Measurements from ENCODE around the gene CYP4F22. TPM values are rescaled to one million over a fixed set of nuclear protein-coding genes. Genes with fewer than 3 reads are reported as not detected.

CYP4F22 gene
- 0.10 TPM for polyA plus RNA-seq (2013, experiment 1 of 2)
- polyA plus RNA-seq (2013, experiment 2 of 2) = 0.11 TPM

DNA sequence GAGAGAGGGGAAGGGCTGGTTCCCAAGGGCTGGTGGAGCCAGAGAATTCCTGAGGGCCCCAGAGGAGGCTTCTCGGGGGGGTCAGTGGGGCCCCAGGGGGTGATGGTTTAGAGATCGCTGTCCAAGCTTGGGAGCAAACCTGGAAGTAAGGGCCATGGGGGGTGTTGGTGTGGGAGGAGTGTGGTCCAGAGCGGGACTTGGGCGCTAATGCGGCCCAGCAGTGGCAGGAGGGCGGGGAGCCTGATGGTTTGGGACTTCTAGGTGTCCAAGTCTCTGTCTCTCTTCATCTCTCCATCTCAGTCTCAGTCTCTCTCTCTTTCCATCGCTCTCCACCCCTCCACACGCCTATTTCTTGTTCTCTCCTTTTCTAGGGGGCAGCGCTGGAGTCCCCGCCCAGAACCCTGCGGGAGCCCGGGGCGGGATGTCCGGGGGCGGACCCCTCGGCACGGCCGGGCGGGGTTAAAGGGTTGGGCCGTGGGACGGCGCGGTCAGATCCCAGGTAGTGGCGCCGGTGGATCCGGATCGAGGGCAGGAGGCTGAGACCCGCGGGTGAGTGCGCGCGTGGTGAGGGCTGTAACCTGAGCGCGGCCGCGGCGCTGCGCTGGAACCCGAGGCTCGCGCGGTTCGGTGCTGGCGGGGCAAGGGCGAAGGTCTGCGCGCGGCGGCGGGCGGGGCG, at the start of gene CYP4F22:
Gene CYP4F22, plus strand, starts transcription at position 491 of the 676 bp plus-strand sequence. CDS start 16,812 bp downstream, outside the sequence.
- Histone ChIP-seq H3K9ac (ENCODE audit: low read length) (no peak within 1 kb of the TSS), H3K4me1 (ENCODE audit: control insufficient read depth, low read depth, low read length) (no peaks in the 10 kb centered on the region), H3K27me3 (ENCODE audit: insufficient read depth, low read length, poor library complexity) (no peaks in the 10 kb centered on the region), H3K18ac (ENCODE audit: low read length) (no peak within 1 kb of the TSS), H2AK5ac (ENCODE audit: low read length) (no peak within 1 kb of the TSS), H3K4me2 (ENCODE audit: low read length) (no peak within 1 kb of the TSS), H3K4me3 (ENCODE audit: low read length) (no peak within 1 kb of the TSS), H3K23ac (ENCODE audit: low read length) (no peak within 1 kb of the TSS), H3K79me2 (ENCODE audit: control insufficient read depth, insufficient read depth, low read length) (no peaks in the 10 kb centered on the region), H2BK120ac (ENCODE audit: low read depth, low read length) (no peak within 1 kb of the TSS), H4K5ac (ENCODE audit: low read length) (no peak within 1 kb of the TSS), H3K27ac (ENCODE audit: low read depth, low read length) (no peak within 1 kb of the TSS), H2BK15ac (replicated peaks; ENCODE audit: low read depth) (no peak within 1 kb of the TSS), H3K56ac (ENCODE audit: low read length) (no peak within 1 kb of the TSS), H2BK5ac (ENCODE audit: low read length) (no peak within 1 kb of the TSS), H4K8ac (ENCODE audit: low read depth, low read length) (no peak within 1 kb of the TSS), H3K79me1 (ENCODE audit: low read length) (no peaks in the 10 kb centered on the region), H3K36me3 (ENCODE audit: control insufficient read depth, insufficient read depth, low read length) (no peaks in the 10 kb centered on the region), H3K4ac (ENCODE audit: low read depth, low read length) (no peak within 1 kb of the TSS)
- DNase-seq = no peak
- WGBS (ENCODE audit: extremely low coverage, insufficient coverage, low lambda C conversion rate) = no CpG with 5 or more reads among the region's 52 CpGs

DNA sequence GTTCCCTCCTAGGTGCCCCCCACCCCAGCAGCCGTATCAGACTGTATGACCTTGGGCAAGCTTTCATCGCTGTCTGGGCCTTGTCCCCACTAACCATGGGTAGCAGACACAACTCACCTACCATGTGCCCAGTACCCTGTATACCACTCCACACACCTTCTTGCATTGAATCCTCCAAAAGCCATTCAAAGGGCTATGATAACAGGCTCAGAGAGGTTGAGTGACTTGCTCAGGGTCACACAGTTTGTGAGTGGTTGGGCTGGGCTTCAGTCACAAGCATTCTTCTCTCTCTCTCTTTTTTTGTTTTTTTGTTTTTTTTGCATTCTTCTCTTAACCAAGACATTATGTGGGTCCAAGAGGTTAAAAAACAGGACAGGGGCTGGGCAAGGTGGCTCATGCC, 46.6 kb upstream of the CYP4F22 start:
- no peak overlapping the region for H3K23ac ChIP-seq (ENCODE audit: low read length)

DNA sequence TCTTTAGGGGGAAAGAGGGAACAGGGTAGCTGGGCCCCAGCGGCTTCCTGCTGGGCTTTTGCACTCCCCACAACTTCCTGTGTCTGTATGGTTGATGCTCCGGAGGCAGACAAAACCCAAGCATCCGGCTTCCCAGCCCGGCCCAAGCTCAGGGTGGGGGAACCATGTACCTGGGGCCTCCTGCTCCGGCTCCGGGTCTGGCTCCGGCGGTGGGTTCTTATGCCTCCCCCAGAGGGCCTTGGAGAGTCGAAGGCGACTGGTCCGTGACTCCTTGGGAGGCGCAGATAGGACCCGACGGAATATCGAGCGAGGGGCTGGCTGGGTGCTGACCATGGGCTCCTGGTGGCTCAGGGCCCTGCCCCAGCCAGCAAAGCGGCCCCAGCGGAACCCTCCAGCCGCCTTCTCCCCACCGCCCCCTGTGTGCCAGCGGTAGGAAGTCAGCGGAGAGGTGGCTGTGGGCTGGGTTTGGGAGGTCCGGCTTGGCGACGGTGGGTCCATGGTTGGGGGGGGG, 44.4 kb upstream of the CYP4F22 start:
- Histone ChIP-seq H3K27ac (ENCODE audit: low read depth, low read length) (no peak overlapping the region), H3K27me3 (ENCODE audit: insufficient read depth, low read length, poor library complexity) (peaks cover 3% of the 10 kb centered on the region), H2BK5ac (ENCODE audit: low read length) (no peak overlapping the region), H4K8ac (ENCODE audit: low read depth, low read length) (no peak overlapping the region), H4K5ac (ENCODE audit: low read length) (no peak overlapping the region), H3K18ac (ENCODE audit: low read length) (no peak overlapping the region), H3K79me2 (ENCODE audit: control insufficient read depth, insufficient read depth, low read length) (no peaks in the 10 kb centered on the region), H3K36me3 (ENCODE audit: control insufficient read depth, insufficient read depth, low read length) (no peaks in the 10 kb centered on the region), H3K9ac (ENCODE audit: low read length) (no peak overlapping the region), H2BK15ac (replicated peaks; ENCODE audit: low read depth) (no peak overlapping the region), H3K23ac (ENCODE audit: low read length) (no peak overlapping the region), H3K4me3 (ENCODE audit: low read length) (no peak overlapping the region), H3K79me1 (ENCODE audit: low read length) (no peaks in the 10 kb centered on the region), H2AK5ac (ENCODE audit: low read length) (no peak overlapping the region), H3K4me2 (ENCODE audit: low read length) (no peak overlapping the region), H3K4me1 (ENCODE audit: control insufficient read depth, low read depth, low read length) (no peaks in the 10 kb centered on the region), H3K56ac (ENCODE audit: low read length) (no peak overlapping the region), H2BK120ac (ENCODE audit: low read depth, low read length) (no peak overlapping the region), H3K4ac (ENCODE audit: low read depth, low read length) (no peak overlapping the region)
- no CpG with 5 or more reads among the region's 25 CpGs for WGBS (ENCODE audit: extremely low coverage, insufficient coverage, low lambda C conversion rate)
- no peak for DNase-seq

More for the DNA sequence above, 46.6 kb upstream of the CYP4F22 start:
- H3K4me3 ChIP-seq (ENCODE audit: low read length) = no peak overlapping the region
- no CpG with 5 or more reads among the region's 2 CpGs for WGBS (ENCODE audit: extremely low coverage, insufficient coverage, low lambda C conversion rate)
- no peaks in the 10 kb centered on the region for H3K79me1 ChIP-seq (ENCODE audit: low read length)
- DNase-seq = no peak
- H3K79me2 ChIP-seq (ENCODE audit: control insufficient read depth, insufficient read depth, low read length) = no peaks in the 10 kb centered on the region
- H3K4me1 ChIP-seq (ENCODE audit: control insufficient read depth, low read depth, low read length) = no peaks in the 10 kb centered on the region
- H2BK120ac ChIP-seq (ENCODE audit: low read depth, low read length) = no peak overlapping the region
- H3K27ac ChIP-seq (ENCODE audit: low read depth, low read length) = no peak overlapping the region
- no peak overlapping the region for H3K4me2 ChIP-seq (ENCODE audit: low read length)
- H2BK15ac ChIP-seq (replicated peaks; ENCODE audit: low read depth) = no peak overlapping the region
- H3K4ac ChIP-seq (ENCODE audit: low read depth, low read length) = no peak overlapping the region
- no peak overlapping the region for H3K56ac ChIP-seq (ENCODE audit: low read length)
- H3K36me3 ChIP-seq (ENCODE audit: control insufficient read depth, insufficient read depth, low read length) = no peaks in the 10 kb centered on the region
- H4K8ac ChIP-seq (ENCODE audit: low read depth, low read length) = no peak overlapping the region
- H3K9ac ChIP-seq (ENCODE audit: low read length) = no peak overlapping the region
- no peak overlapping the region for H4K5ac ChIP-seq (ENCODE audit: low read length)
- H3K18ac ChIP-seq (ENCODE audit: low read length) = no peak overlapping the region
- no peak overlapping the region for H2BK5ac ChIP-seq (ENCODE audit: low read length)
- peaks cover 17% of the 10 kb centered on the region for H3K27me3 ChIP-seq (ENCODE audit: insufficient read depth, low read length, poor library complexity)
- H2AK5ac ChIP-seq (ENCODE audit: low read length) = no peak overlapping the region

DNA sequence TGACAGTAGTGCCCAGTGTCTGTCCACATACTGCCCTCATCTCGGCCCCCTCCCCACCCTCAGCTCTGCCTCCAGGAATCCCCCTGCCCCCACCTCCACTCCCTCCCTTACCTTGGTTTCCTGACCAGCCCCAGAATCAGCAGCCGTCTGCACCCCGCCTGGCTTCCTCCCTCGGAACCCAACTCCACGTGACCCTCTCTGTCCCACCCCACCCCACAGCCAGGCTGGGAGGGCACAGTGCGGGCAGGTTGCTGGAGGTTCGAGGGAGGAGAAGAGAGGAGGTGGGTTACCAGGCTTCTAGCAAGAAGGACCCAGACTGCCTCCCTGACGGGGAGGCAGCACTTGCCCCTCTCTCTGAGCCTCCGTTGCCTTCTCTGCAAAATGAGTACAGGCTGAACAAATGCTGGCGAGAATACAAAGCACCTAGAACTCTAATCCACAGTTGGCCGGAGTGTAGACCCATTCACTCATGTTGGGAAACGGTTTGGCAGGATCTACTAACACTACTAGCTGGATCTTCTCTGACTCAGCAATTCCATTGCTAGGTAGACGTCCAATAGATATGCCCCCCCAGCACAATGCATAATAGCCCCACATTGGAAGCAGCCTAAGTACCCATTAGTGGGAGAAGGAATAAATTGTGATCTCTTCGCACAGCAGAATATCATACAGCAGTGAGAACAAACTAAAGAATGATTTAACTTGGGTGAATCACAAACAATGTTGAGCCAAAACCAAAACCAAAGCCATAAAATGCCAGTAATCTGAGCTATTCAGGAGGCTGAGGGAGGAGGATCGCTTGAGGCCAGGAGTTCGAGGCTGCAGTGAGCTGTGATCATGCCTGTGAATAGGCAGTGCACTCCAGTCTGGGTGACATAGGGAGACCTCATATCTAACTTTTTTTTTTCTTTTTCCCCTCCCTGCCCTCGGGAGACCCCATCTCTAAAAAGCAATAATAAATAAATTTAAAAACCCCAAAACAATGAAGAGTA, 43.6 kb upstream of the CYP4F22 start, which contains the start of gene RASAL3:
Gene RASAL3, minus strand, starts transcription at position 151 of the 992 bp plus-strand sequence. CDS start 186 bp downstream, outside the sequence.
- Histone ChIP-seq H2AK5ac (ENCODE audit: low read length) (no peak within 1 kb of the TSS), H3K23ac (ENCODE audit: low read length) (no peak within 1 kb of the TSS), H3K79me2 (ENCODE audit: control insufficient read depth, insufficient read depth, low read length) (no peaks in the 10 kb centered on the region), H3K4me3 (ENCODE audit: low read length) (no peak within 1 kb of the TSS), H3K27ac (ENCODE audit: low read depth, low read length) (no peak within 1 kb of the TSS), H3K9ac (ENCODE audit: low read length) (no peak within 1 kb of the TSS), H3K36me3 (ENCODE audit: control insufficient read depth, insufficient read depth, low read length) (no peaks in the 10 kb centered on the region), H3K27me3 (ENCODE audit: insufficient read depth, low read length, poor library complexity) (peaks cover 5% of the 10 kb centered on the region), H3K79me1 (ENCODE audit: low read length) (no peaks in the 10 kb centered on the region), H4K8ac (ENCODE audit: low read depth, low read length) (no peak within 1 kb of the TSS), H2BK5ac (ENCODE audit: low read length) (no peak within 1 kb of the TSS), H3K4me2 (ENCODE audit: low read length) (no peak within 1 kb of the TSS), H2BK120ac (ENCODE audit: low read depth, low read length) (no peak within 1 kb of the TSS), H3K18ac (ENCODE audit: low read length) (no peak within 1 kb of the TSS), H3K4me1 (ENCODE audit: control insufficient read depth, low read depth, low read length) (no peaks in the 10 kb centered on the region), H3K56ac (ENCODE audit: low read length) (no peak within 1 kb of the TSS), H4K5ac (ENCODE audit: low read length) (no peak within 1 kb of the TSS), H2BK15ac (replicated peaks; ENCODE audit: low read depth) (no peak within 1 kb of the TSS), H3K4ac (ENCODE audit: low read depth, low read length) (no peak within 1 kb of the TSS)
- no peak for DNase-seq
- no CpG with 5 or more reads among the region's 17 CpGs for WGBS (ENCODE audit: extremely low coverage, insufficient coverage, low lambda C conversion rate)

DNA sequence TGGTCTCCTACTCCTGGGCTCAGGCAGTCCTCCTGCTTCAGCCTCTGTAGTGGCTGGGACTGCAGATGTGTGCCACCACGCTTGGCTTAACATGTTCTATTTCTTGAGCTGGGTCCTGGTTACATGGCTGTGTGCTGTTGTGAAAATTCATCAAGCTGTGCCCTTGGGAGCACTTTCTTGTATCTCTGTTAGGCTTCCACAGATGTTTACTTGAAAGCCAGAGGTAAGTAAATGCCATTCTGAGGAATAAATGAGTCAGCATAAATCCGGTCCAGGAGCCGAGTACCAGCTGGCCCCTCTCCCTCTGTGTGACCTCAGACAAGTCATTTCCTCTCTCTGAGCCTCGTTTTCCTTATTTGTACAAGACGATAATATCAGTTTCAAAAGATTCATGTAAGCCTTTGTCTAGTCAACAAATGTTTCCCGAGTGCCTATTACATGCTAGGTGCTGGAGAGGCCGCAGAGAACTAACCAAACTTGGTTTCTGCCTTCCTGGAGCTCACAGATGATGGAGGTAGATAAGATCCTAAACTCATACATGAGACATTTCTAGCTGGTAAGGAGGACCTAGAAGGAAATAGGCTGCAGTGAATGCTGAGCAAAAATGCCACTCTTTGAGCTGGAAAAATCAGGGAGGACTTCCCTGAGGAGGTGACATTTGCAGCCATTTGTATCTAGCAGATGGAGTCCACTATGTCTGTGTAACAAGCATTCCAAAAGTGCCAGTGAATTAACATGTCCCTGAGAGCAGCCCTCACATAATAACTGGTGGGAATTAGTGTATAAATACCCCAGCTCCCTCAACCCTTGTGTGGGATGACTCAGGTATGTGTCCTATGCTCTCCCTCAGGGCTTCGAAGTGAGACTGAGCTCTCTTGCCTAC, 41.2 kb upstream of the CYP4F22 start:
- Histone ChIP-seq H3K4me1 (ENCODE audit: control insufficient read depth, low read depth, low read length) (no peaks in the 10 kb centered on the region), H3K36me3 (ENCODE audit: control insufficient read depth, insufficient read depth, low read length) (no peaks in the 10 kb centered on the region), H4K8ac (ENCODE audit: low read depth, low read length) (no peak overlapping the region), H3K4me2 (ENCODE audit: low read length) (no peak overlapping the region), H3K18ac (ENCODE audit: low read length) (no peak overlapping the region), H2BK120ac (ENCODE audit: low read depth, low read length) (no peak overlapping the region), H4K5ac (ENCODE audit: low read length) (no peak overlapping the region), H3K4me3 (ENCODE audit: low read length) (no peak overlapping the region), H3K56ac (ENCODE audit: low read length) (no peak overlapping the region), H3K4ac (ENCODE audit: low read depth, low read length) (no peak overlapping the region), H2AK5ac (ENCODE audit: low read length) (no peak overlapping the region), H3K27me3 (ENCODE audit: insufficient read depth, low read length, poor library complexity) (peaks cover 5% of the 10 kb centered on the region), H3K9ac (ENCODE audit: low read length) (no peak overlapping the region), H3K23ac (ENCODE audit: low read length) (no peak overlapping the region), H2BK15ac (replicated peaks; ENCODE audit: low read depth) (no peak overlapping the region), H2BK5ac (ENCODE audit: low read length) (no peak overlapping the region), H3K79me1 (ENCODE audit: low read length) (no peaks in the 10 kb centered on the region), H3K79me2 (ENCODE audit: control insufficient read depth, insufficient read depth, low read length) (no peaks in the 10 kb centered on the region), H3K27ac (ENCODE audit: low read depth, low read length) (no peak overlapping the region)
- no CpG with 5 or more reads among the region's 8 CpGs for WGBS (ENCODE audit: extremely low coverage, insufficient coverage, low lambda C conversion rate)
- no peak for DNase-seq
